Adrenal gland (tissue), 5 donors: ENCODE data around the gene OR14A16.

Experiments
- CTCF ChIP-seq, 6 experiments: fragments of 450-650 bp in 4 of 6; fragments of 200-600 bp in 2 of 6; sonication (generic) in 1 of 6; IDR thresholded peaks; 1 replicate in 5 of 6; 2 replicates in 1 of 6; pipeline versions ENCODE4 v1.5.1 to v1.8.0; 2016 to 2021; ENCODE audit warnings: antibody characterized with exemption in 6 of 6, mild to moderate bottlenecking in 2 of 6, moderate library complexity in 1 of 6
- POLR2A ChIP-seq, 2 donors: fragments of 450-650 bp; IDR thresholded peaks; one replicate each; pipeline ENCODE4 v1.6.1; 2017; ENCODE audit warnings: antibody characterized with exemption in 2 of 2, mild to moderate bottlenecking in 2 of 2, moderate library complexity in 1 of 2
- donor health status: DM: no; HTN: no; CAD: no.

GRCh38 chr1:247857069-247857984, 33.4 kb upstream of the OR14A16 start, which contains the start of gene TRIM58:
- TF ChIP-seq CTCF (IDR thresholded peaks at IDR 0.05): peak in 1 of 6 experiments; percentile 26
- no peak for TF ChIP-seq POLR2A (IDR thresholded peaks at IDR 0.05)
